GM12873 (cell line): ENCODE data around the gene CSGALNACT2.

Experiments used
- CTCF ChIP-seq: IDR thresholded peaks from 2 replicates; pipeline ENCODE4 v1.5.1; 2012; ENCODE audit warnings: low read depth, mild to moderate bottlenecking, moderate library complexity, low read length, control low read depth; ENCODE audit not compliant: insufficient read depth; ENCODE audit errors: missing control alignments

The CSGALNACT2 gene

GRCh38 chr10:43138021-43138756, at the start of gene CSGALNACT2:
Gene CSGALNACT2, plus strand, starts transcription at chr10:43138445. Its CDS starts 16,705 bp downstream, at chr10:43155150.
- no peak for TF ChIP-seq CTCF

GRCh38 chr10:43089519-43089918, 48.7 kb upstream of the CSGALNACT2 start:
- no peak for TF ChIP-seq CTCF

- no peak for TF ChIP-seq CTCF
These were observed 48.1 kb upstream of the CSGALNACT2 start for GRCh38 chr10:43090188-43090587.

- TF ChIP-seq CTCF, result no peak
These were observed 47.6 kb upstream of the CSGALNACT2 start for GRCh38 chr10:43090664-43091063.

- TF ChIP-seq CTCF, result no peak
These were observed 46.4 kb upstream of the CSGALNACT2 start for GRCh38 chr10:43091846-43092245.

GRCh38 chr10:43093423-43094076, 44.7 kb upstream of the CSGALNACT2 start:
- TF ChIP-seq CTCF, result no peak

- TF ChIP-seq CTCF, result no peak
These were observed 44.2 kb upstream of the CSGALNACT2 start for GRCh38 chr10:43094085-43094484.
